ENCODE data around the gene PLEKHA7.

The PLEKHA7 gene

DNA sequence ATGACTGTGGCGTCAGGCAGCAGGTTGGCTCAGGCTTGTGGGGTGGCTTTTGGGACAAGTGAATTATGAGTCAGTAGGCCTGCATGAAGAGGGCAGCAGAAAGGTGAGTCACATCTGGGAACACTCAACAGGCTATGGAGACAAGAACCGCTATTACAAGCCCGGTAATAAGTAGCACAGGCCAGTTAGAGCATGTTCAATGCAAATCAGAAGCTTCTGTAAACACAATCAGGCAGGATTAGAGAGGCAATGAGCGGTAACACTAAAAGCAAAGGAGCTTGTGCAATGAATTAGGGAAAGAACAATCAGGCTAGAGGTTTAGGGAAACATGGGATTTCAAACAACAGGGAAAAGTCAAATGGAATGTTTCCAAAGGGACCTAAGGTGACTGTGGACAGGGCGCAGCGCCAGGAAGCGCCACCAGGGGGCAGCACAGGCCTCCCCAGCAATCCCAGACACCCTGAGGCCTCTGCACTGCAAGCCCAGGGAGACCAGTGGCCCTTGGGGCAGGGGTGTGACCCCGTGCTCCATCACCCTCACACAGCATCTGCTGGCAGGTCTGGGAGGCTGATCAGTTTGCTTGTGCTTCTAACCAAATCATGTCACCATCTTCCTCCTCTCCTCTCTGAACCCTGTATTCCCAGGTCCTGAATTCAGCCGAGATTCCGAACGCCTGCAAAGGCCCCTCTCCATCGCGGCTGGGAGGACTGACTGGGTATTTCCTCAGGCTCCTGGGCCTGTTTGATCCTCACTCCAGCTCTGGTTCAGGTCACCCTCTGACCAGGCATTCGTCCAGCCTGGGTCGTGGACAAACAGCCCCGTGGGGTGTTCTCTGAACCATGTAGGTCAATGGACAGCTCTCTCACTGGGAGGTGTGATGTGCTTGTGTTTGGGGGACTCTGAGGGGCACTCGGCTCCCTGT, 225.8 kb downstream of the PLEKHA7 start:
- FAIRE-seq, result peak; percentile 76
- TF ChIP-seq POLR2AphosphoS5 (IDR thresholded peaks at IDR 0.05; ENCODE audit: low read depth, low read length) (no peak), TAF1 (IDR thresholded peaks at IDR 0.05; ENCODE audit: low read depth, low read length) (no peak), POU2F2 (IDR thresholded peaks at IDR 0.05; ENCODE audit: low read depth, low read length) (no peak), PAX5 (IDR thresholded peaks at IDR 0.05; ENCODE audit: insufficient read depth, low read length, severe bottlenecking) (no peak), POLR2A (IDR thresholded peaks at IDR 0.05; ENCODE audit: low read depth, low read length) (no peak), SPI1 (IDR thresholded peaks at IDR 0.05; ENCODE audit: low read depth, low read length) (no peak)
- peak; percentile 60 for DNase-seq (ENCODE audit: insufficient read length, low spot score)

DNA sequence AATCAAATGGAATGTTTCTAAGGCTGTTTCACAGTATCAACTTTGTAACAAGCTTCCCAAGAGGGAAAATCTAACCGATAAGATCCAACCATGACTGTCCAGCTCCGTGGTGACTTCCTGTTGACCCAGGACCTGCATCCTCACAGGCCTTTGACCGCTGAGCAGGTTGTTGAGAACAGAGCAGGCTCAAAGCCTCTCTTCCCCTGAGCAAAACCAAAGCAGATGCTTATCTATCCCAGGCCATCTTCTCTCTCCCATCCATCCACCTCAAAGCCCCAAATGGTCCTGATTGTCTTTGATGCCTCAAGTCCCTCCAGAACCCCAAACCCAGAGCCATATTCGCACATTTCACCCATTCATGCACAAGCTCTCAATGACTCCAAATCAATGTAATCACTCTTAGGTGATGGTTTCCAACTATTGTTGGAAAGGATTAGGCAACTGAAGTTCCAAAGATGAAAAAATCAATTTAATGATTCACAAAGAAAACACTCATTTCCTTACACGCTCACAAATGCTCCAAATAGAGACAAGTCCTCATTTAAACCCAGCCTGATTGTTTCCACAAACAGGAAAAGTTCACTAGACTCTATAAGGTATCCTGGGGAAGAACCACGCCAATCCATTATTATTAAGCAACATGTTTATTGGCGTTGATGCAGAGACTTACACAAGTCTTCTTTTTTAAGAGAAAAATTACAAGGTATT, 227.0 kb downstream of the PLEKHA7 start:
- TF ChIP-seq POLR2AphosphoS5 (IDR thresholded peaks at IDR 0.05; ENCODE audit: low read depth, low read length), result no peak
- TF ChIP-seq SPI1 (IDR thresholded peaks at IDR 0.05; ENCODE audit: low read depth, low read length), result no peak
- TF ChIP-seq POLR2A (IDR thresholded peaks at IDR 0.05; ENCODE audit: low read depth, low read length), result no peak
- no peak for TF ChIP-seq TAF1 (IDR thresholded peaks at IDR 0.05; ENCODE audit: low read depth, low read length)
- TF ChIP-seq PAX5 (IDR thresholded peaks at IDR 0.05; ENCODE audit: insufficient read depth, low read length, severe bottlenecking), result no peak
- no peak for TF ChIP-seq POU2F2 (IDR thresholded peaks at IDR 0.05; ENCODE audit: low read depth, low read length)
- DNase-seq (ENCODE audit: insufficient read length, low spot score), result no peak
- FAIRE-seq, result no peak

DNA sequence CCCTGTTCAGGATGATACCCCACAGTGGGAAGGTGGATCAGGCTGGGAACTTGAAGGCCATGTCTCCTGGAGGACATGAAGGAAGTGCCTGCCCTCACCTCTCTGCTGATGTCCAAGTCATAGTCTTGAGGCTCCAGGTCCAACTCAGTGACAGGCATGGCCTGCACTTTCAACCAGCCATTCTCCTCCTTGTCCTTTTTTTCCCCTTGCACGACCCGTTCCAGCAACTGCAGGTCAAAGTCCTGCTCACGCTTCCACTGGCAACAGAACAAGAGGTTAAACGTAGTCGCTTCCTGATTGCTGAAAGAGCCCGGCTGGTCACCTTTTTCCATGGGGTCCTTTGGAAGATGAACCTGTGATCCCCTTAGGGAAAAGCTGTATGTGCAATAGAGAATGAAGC, 228.1 kb downstream of the PLEKHA7 start:
- DNase-seq (ENCODE audit: insufficient read length, low spot score) (no peak), FAIRE-seq (peak; percentile 9)
- no peak for TF ChIP-seq POU2F2 (IDR thresholded peaks at IDR 0.05; ENCODE audit: low read depth, low read length)
- no peak for TF ChIP-seq PAX5 (IDR thresholded peaks at IDR 0.05; ENCODE audit: insufficient read depth, low read length, severe bottlenecking)
- TF ChIP-seq POLR2AphosphoS5 (IDR thresholded peaks at IDR 0.05; ENCODE audit: low read depth, low read length), result no peak
- TF ChIP-seq POLR2A (IDR thresholded peaks at IDR 0.05; ENCODE audit: low read depth, low read length), result no peak
- TF ChIP-seq TAF1 (IDR thresholded peaks at IDR 0.05; ENCODE audit: low read depth, low read length), result no peak
- TF ChIP-seq SPI1 (IDR thresholded peaks at IDR 0.05; ENCODE audit: low read depth, low read length), result no peak

DNA sequence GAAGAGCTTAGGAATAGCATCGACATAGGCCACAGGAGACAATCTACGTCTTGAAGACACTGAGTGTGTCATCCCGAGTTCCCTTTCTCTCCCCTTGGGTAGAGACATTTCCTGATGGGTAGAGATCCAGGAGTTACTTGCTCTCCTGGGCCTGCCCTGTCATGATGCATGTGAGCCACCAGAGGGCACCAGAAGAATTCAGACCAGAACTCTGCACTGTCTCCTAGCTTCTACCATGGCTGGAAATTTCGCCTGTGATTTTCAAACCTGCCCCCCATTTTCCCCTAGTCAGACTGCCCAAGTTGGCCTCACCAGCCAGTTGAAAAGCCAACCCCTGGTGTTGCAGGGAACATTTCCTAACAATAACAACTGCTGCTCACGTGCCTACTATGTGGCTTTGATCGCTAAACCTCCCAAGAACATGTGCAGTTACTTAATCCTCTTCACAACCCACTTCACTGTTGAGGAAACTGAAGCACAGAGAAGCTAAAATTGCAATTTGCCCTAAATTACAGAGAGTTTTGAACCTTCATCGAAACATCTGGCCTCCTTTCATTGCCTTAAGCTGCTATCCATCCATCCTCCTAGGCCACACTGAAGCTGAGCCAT, 228.6 kb downstream of the PLEKHA7 start:
- FAIRE-seq (peak; percentile 41), DNase-seq (ENCODE audit: insufficient read length, low spot score) (peak; percentile 68)

DNA sequence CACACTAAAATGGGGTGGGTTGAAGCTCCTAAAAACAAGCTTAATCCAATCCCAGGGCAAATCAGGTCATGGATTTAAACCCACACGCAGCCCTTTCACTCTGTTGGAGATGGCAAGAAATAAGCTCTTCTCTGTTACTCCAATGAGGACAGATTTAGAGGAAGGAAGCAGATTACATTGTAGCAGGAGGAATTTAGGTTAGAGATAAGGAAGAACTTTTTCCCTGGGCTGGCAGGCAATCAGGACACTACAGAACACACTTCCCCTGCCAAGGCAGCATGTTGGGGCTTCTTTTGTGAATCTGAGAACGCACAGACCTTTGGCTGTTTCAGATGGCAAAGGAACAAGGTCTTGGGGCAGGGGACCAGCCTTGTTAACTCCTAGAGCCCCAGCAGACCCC, 229.5 kb downstream of the PLEKHA7 start:
- TF ChIP-seq SPI1 (IDR thresholded peaks at IDR 0.05; ENCODE audit: low read depth, low read length), result no peak
- TF ChIP-seq TAF1 (IDR thresholded peaks at IDR 0.05; ENCODE audit: low read depth, low read length), result no peak
- TF ChIP-seq PAX5 (IDR thresholded peaks at IDR 0.05; ENCODE audit: insufficient read depth, low read length, severe bottlenecking), result no peak
- no peak for TF ChIP-seq POLR2A (IDR thresholded peaks at IDR 0.05; ENCODE audit: low read depth, low read length)
- no peak for TF ChIP-seq POLR2AphosphoS5 (IDR thresholded peaks at IDR 0.05; ENCODE audit: low read depth, low read length)
- TF ChIP-seq POU2F2 (IDR thresholded peaks at IDR 0.05; ENCODE audit: low read depth, low read length), result no peak
- no peak for FAIRE-seq
- DNase-seq (ENCODE audit: insufficient read length, low spot score), result no peak

More for the DNA sequence above, 228.6 kb downstream of the PLEKHA7 start:
- TF ChIP-seq POLR2A (IDR thresholded peaks at IDR 0.05; ENCODE audit: low read depth, low read length), result no peak
- no peak for TF ChIP-seq SPI1 (IDR thresholded peaks at IDR 0.05; ENCODE audit: low read depth, low read length)
- TF ChIP-seq PAX5 (IDR thresholded peaks at IDR 0.05; ENCODE audit: insufficient read depth, low read length, severe bottlenecking), result no peak
- TF ChIP-seq POLR2AphosphoS5 (IDR thresholded peaks at IDR 0.05; ENCODE audit: low read depth, low read length), result no peak
- no peak for TF ChIP-seq TAF1 (IDR thresholded peaks at IDR 0.05; ENCODE audit: low read depth, low read length)
- no peak for TF ChIP-seq POU2F2 (IDR thresholded peaks at IDR 0.05; ENCODE audit: low read depth, low read length)

DNA sequence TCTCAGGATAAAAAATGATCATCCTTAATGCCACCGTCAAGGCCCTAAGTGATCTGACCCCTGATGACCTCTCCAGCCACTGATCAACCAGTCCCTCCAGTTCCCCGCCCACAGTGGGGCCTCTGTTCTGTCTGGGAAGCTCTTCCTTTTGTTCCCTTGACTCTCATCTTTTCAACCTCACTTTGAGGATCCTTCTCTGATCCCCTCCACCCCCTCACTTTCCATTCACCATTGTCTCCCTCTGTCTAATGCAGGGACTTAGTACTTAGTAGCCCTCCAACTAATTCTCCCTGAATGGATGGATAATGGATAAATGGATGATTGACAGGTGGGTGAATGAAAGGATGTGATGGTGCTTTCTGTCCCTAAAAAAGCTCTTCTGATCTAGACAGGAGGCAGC, 230.1 kb downstream of the PLEKHA7 start:
- no peak for TF ChIP-seq POLR2AphosphoS5 (IDR thresholded peaks at IDR 0.05; ENCODE audit: low read depth, low read length)
- TF ChIP-seq SPI1 (IDR thresholded peaks at IDR 0.05; ENCODE audit: low read depth, low read length), result no peak
- no peak for TF ChIP-seq POU2F2 (IDR thresholded peaks at IDR 0.05; ENCODE audit: low read depth, low read length)
- DNase-seq (ENCODE audit: insufficient read length, low spot score) (no peak), FAIRE-seq (no peak)

DNA sequence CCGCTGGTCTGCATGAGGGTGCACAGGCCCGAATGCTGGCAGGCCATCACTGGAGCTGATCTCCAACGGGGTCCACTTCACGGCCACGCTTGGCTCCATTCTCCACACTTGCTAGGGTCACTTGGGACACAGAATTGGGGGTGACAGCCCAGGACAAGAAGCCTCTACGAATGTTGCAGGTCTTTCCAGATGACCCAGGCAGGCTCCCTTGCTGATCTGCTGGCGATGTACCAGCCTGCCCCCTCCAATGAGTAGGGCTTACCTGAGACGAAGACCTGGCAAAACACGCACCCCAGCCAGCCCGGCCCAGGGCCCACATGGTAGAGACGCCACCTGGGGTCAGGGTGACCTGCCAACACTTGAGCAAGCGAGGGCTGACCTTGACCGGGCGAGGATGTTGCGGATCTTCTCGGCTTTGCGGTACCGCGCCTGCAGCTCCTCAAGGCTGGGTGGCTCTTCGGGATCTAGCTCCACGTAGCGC, 230.9 kb downstream of the PLEKHA7 start:
- no peak for DNase-seq (ENCODE audit: insufficient read length, low spot score)
- TF ChIP-seq POLR2A (IDR thresholded peaks at IDR 0.05; ENCODE audit: low read depth, low read length) (no peak), POLR2AphosphoS5 (IDR thresholded peaks at IDR 0.05; ENCODE audit: low read depth, low read length) (no peak), SPI1 (IDR thresholded peaks at IDR 0.05; ENCODE audit: low read depth, low read length) (no peak), PAX5 (IDR thresholded peaks at IDR 0.05; ENCODE audit: insufficient read depth, low read length, severe bottlenecking) (no peak), TAF1 (IDR thresholded peaks at IDR 0.05; ENCODE audit: low read depth, low read length) (no peak), POU2F2 (IDR thresholded peaks at IDR 0.05; ENCODE audit: low read depth, low read length) (no peak)
- no peak for FAIRE-seq

DNA sequence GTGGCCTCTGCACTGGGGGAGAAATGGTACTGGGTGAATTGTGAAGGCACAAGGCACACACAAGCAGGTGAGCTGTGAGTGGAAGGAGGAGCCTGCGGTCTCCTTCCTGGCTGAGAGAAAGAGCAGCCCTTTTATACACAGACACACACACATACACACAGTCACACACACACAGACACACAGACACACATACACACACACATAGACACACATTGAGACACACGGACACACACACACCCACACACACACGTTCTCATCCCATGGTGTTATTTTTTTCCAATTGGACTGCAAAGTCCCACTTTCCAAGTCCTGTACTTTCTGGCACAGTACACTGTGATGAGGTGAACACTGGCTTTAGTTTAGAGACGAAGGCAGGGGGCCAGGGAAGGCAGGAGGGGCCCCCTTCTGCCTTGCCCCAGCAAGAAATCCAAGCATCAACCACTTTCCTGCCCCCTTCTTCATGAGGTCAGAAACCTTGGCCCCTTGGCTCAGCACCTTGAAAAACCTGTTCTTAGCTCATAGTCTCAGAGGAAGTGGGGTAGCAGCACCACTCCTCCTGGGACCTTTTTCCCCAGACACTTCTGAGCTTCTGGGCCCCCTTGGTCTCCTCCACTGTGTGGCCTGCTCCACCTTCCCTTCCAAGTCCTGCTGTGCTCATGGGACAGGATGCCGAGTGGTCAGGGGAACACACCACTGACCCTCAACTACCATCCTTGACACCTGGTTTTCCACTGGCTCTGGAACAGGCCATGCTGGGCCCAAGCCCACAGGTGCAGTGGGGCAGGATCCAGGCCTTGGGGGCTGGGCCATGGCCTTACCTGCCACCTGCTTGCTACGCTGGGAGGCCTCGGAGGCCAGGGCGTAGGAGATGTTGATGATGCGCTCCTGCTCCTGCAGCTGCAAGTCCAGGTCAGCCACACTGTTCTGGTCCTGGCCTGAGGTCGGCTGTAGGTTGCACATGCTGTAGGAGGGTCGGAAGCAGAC, 232.0 kb downstream of the PLEKHA7 start:
- no peak for TF ChIP-seq SPI1 (IDR thresholded peaks at IDR 0.05; ENCODE audit: low read depth, low read length)
- TF ChIP-seq POLR2AphosphoS5 (IDR thresholded peaks at IDR 0.05; ENCODE audit: low read depth, low read length), result no peak
- no peak for TF ChIP-seq POLR2A (IDR thresholded peaks at IDR 0.05; ENCODE audit: low read depth, low read length)
- TF ChIP-seq TAF1 (IDR thresholded peaks at IDR 0.05; ENCODE audit: low read depth, low read length), result no peak
- no peak for TF ChIP-seq PAX5 (IDR thresholded peaks at IDR 0.05; ENCODE audit: insufficient read depth, low read length, severe bottlenecking)
- TF ChIP-seq POU2F2 (IDR thresholded peaks at IDR 0.05; ENCODE audit: low read depth, low read length), result no peak
- no peak for FAIRE-seq
- no peak for DNase-seq (ENCODE audit: insufficient read length, low spot score)

Measured in GM12891 (cell line).